H54 (cell line): ENCODE results near the gene OR2A42.
"Not testable (repeated sequence)": the region's sequence is repeated elsewhere in the genome, so short reads cannot be mapped to it uniquely, and the experiment has no call there.

Source experiments
- DNase-seq: peaks from one replicate; pipeline ENCODE4 v3.0.0; 2011; ENCODE audit warnings: low spot score, mixed read lengths; ENCODE audit not compliant: insufficient read length
- FAIRE-seq: peaks from 3 replicates; lab custom pipeline; 2011; peaks lifted over from hg19 to GRCh38; lab: Jason Lieb, UNC

Gene OR2A42

DNA sequence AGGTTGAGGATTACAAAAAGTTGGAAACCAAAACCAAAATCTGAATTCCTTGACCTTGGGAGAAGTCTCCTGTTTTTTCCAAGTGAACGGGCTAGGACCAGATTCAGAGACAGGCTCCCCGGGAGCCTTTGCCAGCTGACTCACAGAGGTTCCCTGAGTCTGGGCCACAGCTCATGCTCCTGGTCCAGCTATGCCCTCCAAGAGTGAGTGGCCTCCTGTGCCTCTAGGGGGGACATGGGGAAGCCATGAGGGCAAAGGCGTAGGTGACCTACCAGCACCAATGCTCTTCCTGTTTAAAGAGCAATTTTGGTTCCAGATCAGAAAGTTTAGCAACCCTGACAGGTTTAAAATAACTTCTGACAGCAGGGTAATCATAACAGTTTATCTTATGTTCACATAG, 10.6 kb downstream of the OR2A42 start:
- FAIRE-seq, DNase-seq: not testable (repeated sequence)

DNA sequence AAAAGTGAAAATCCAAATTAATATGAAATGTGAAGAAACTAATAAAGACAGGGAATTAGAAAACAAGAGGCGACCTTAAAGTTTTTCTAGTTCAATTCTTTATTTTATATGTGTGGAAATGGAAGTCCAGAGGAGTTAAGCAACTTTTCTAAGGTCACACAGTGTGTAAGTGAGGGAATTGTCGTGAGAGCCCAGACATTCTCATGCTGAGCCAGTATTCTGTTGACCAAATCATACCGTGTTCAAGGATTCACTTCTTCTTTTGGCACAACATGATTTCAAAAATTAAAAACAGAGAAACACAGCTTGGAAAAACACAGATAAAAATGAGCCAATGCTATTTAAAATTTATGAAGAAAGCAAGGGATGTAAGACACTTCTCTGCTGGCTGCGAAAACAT, 12.5 kb downstream of the OR2A42 start:
- FAIRE-seq, DNase-seq: not testable (repeated sequence)

DNA sequence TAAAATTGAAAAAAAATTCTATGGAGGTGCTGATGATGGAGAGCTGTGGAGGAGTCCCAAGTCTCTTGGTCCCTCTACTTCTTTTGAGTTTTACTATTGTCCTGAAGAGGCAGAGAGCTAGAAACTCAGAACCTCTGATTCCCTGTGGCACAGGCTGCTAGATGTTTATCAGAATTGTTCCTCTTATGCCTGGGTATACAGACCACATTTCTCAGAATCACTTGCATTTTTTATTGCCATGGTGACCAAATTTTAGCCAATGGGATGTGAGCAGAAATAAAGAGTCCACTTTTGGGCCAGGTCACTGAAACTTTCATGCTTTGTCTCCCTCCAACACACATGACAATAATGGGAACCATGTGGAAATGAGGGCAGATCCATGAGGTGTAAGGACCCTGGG, 15.7 kb downstream of the OR2A42 start:
- DNase-seq, FAIRE-seq: not testable (repeated sequence)

DNA sequence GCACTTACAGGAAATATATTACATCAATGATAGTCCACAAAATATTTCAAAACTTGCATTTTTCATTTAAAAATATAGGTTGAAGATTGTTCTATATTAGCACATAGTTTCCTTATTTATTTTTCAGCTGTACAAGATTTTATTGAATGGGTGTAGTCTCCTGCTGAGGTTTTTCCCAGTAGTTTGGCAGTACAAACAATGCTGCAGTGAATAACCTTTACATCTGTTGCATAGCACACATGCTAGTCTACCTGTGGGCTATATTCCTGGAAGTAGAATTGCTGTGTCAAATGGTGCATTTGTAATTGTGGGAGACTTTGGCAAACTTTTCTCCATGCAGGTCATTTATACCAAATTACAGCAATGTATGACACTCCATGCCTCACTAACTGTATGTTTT, 18.9 kb downstream of the OR2A42 start:
- not testable (repeated sequence) for FAIRE-seq, DNase-seq

DNA sequence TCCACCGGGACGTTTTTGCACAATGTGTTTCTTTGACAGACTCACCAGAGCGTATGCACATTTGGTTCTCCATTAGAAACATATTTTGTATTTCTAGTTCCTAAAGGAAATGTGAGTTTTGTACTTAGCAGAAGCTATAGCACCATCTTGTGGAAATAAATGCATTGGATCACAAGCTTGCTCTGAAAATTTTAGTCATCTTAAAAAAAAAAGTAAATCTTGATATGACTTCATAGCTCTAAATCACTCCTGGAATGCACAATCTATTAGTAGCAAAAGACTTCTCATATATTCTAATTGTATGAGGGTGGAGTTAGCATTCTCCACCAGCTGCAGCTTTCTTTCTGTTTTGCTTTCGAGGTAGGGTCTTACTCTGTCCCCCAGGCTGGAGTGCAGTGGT, 20.3 kb downstream of the OR2A42 start:
- DNase-seq, FAIRE-seq: not testable (repeated sequence)

- FAIRE-seq, DNase-seq: not testable (repeated sequence)
Observed at GRCh38 chr7:144218581-144218980, 20.8 kb downstream of the OR2A42 start.

- DNase-seq, FAIRE-seq: not testable (repeated sequence)
Observed at GRCh38 chr7:144217200-144217599, 22.2 kb downstream of the OR2A42 start.

DNA sequence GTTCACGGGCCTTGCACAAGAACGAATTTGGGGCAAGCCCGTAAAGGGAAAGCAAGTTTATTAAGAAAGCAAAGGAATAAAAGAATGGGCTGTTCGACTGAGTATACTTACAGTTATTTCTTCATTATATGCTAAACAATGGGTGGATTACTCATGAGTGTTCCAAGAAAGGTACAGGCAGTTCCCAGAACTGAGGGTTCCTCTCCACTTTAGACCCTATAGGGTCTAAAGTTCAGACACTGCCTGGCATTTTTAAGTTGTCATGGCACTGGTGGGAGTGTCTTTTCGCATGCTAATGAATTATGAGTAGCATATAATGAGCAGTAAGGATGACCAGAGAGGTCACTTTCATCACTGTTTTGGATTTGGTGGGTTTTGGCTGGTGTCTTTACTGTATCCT, 34.1 kb downstream of the OR2A42 start:
- not testable (repeated sequence) for DNase-seq, FAIRE-seq

DNA sequence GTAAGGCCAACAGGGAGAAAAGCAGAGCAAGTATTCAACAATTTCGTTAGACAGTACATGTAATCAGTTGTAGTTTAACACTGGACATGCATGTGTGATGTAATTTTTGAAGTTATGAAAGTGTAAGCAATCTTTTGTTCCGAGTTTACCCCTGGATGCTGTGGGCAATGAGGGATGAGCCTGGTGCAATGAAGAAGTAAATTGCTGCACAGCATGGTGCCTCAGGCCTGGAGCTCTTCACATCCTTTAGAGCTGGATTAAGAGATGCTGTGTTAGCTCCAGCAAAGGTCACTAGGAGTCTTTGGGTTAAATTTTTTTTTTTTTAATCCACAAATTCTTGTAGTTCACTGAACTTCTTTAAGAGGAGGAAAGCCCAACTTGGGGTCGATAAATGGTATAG, 36.3 kb downstream of the OR2A42 start:
- not testable (repeated sequence) for DNase-seq, FAIRE-seq

GRCh38 chr7:144201978-144202377, 37.4 kb downstream of the OR2A42 start:
- DNase-seq, FAIRE-seq: not testable (repeated sequence)

GRCh38 chr7:144198934-144199333, 40.5 kb downstream of the OR2A42 start:
- not testable (repeated sequence) for DNase-seq, FAIRE-seq

GRCh38 chr7:144195212-144195872, 44.1 kb downstream of the OR2A42 start, which contains the start of gene ARHGEF35:
Gene ARHGEF35 (minus strand): TSS chr7:144195833. CDS start chr7:144188383, 7,450 bp downstream.
- not testable (repeated sequence) for DNase-seq, FAIRE-seq

DNA sequence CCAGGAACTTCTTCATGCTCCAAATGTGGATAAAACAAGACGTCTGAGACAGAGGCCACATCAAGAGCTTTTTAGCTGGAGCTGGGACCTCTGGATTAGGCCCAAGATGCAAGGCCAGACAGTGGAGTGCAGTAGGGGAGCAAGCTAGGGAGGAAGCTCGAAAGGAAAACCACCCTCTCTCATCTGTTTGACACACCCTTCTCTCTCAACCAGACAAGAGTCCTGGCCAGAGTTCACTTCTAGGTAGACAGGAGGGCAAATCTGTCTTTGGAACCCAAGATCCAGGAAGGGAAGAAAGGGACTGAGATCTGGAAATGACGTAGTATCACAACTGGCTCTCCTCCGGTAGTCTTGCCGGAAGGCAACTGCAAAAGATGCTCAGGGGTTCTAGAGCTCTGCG, 45.0 kb downstream of the OR2A42 start:
- FAIRE-seq, DNase-seq: not testable (repeated sequence)

- FAIRE-seq, DNase-seq: not testable (repeated sequence)
Observed at GRCh38 chr7:144193782-144194181, 45.6 kb downstream of the OR2A42 start.

DNA sequence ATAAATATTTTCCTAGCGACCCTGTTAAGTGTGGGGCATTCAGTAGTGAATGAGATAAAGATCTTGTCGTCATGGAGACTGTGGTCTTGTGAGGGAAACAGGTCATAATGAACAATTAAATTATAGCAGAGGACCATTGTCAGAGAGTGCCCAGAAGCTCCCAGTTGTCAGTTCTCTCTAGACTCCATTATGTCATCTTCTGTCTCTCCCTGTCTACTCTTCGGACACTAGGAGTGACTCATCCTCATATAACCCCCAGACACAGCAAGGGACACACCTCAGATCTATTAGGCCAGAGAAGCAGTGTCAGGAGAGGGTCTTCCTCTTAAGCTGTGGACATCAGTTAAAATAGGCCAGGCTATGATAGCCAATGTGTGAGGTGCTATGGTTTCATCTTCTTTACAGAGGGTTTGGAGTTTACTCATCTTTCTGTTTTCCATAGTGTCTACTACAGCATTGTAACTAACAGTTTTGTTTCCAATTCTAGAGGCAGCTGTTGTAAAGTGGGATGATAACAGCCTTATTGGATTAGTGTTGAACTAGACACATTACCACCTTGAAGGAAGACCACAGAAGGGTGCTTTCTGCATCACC, 50.7 kb downstream of the OR2A42 start:
- DNase-seq, FAIRE-seq: not testable (repeated sequence)

DNA sequence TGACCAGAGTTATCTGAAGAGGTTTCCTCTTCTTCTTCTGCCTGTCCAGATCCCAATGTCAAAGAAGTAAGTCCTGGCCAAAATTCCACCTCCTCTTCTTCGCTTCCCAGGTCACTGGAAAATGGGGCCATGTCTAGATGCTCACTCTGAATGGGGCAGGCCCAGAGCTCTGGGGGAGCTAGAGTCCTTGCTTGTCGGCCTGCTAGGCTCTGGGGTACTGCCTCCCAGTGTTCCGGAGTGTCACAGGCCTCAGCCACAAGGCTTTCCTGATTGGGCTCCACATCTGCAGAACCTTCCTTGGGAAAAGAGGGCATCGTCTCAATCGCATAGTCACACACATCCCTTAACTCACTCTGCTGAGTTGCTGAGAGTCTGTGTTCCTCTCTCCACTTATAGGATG, 51.6 kb downstream of the OR2A42 start:
- DNase-seq, FAIRE-seq: not testable (repeated sequence)

- FAIRE-seq, DNase-seq: not testable (repeated sequence)
Observed at GRCh38 chr7:144183166-144183565, 56.2 kb downstream of the OR2A42 start, which contains the start of gene CTAGE4. Gene CTAGE4 (plus strand): TSS chr7:144183466. CDS start chr7:144183504, 38 bp downstream.

DNA sequence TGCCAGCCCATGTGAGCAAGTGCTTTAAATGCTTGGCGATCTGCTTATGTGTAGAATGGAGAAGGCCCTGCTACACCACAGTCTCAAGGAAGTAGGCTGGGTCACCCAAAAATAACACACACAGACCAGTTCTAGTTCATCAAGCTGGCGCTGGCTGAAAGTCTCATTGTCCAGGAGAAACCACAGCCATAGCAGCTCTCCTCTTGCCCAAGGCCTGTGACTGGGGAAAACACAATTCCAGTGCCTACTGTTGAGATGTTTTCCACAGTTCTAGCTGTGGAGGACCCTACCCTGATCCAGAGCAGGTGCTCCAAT, 60.3 kb downstream of the OR2A42 start:
- DNase-seq = not testable (repeated sequence)
- peak; percentile 53 for FAIRE-seq

GRCh38 chr7:144178380-144179164, 60.8 kb downstream of the OR2A42 start:
- FAIRE-seq = peak; percentile 72
- not testable (repeated sequence) for DNase-seq
